ENCODE data around the gene ARRB2.

- TF ChIP-seq CTCF (conservative IDR thresholded peaks at IDR 0.05) (no peak), EZH2 (IDR thresholded peaks at IDR 0.05; ENCODE audit: low read depth) (no peak)
Observed at GRCh38 chr17:4747847-4748246, 37.4 kb downstream of the ARRB2 start.

All from PC-9 (cell line).